Measurements from ENCODE around the gene TTC22. TPM values are rescaled to one million over a fixed set of nuclear protein-coding genes. Genes with fewer than 3 reads are reported as not detected.

TTC22 gene
- total RNA-seq, 1 donor from 2014 or later = not detected

GRCh38 chr1:54751426-54751825 is 49.7 kb downstream of the TTC22 start:
- DNase-seq (ENCODE audit: low read depth in 2 of 2) = no peak

GRCh38 chr1:54750596-54750995 is 50.5 kb downstream of the TTC22 start:
- no peak for DNase-seq (ENCODE audit: low read depth in 2 of 2)

- DNase-seq (ENCODE audit: low read depth in 2 of 2) = no peak
Observed at GRCh38 chr1:54748094-54748835, 52.9 kb downstream of the TTC22 start.

GRCh38 chr1:54745864-54746263 is 55.3 kb downstream of the TTC22 start:
- DNase-seq (ENCODE audit: low read depth in 2 of 2) = no peak

GRCh38 chr1:54745274-54745673 is 55.8 kb downstream of the TTC22 start:
- no peak for DNase-seq (ENCODE audit: low read depth in 2 of 2)

- no peak for DNase-seq (ENCODE audit: low read depth in 2 of 2)
Observed at GRCh38 chr1:54744696-54745095, 56.4 kb downstream of the TTC22 start.

- DNase-seq (ENCODE audit: low read depth in 2 of 2) = no peak
Observed at GRCh38 chr1:54743416-54744226, 57.5 kb downstream of the TTC22 start.

GRCh38 chr1:54742282-54742681 is 58.8 kb downstream of the TTC22 start:
- DNase-seq (ENCODE audit: low read depth in 2 of 2) = no peak

GRCh38 chr1:54741531-54741930 is 59.6 kb downstream of the TTC22 start:
- no peak for DNase-seq (ENCODE audit: low read depth in 2 of 2)

- no peak for DNase-seq (ENCODE audit: low read depth in 2 of 2)
Observed at GRCh38 chr1:54738244-54738643, 62.9 kb downstream of the TTC22 start.

GRCh38 chr1:54736685-54737084 is 64.4 kb downstream of the TTC22 start:
- no peak for DNase-seq (ENCODE audit: low read depth in 2 of 2)

Other genes with a start within 250 kb of the TTC22 start
- gene FAM151A, start 177.8 kb downstream of the TTC22 start, total RNA-seq = not detected in 2 replicates
- gene MROH7, start 159.5 kb downstream of the TTC22 start, total RNA-seq = under 0.01 and 0.13 TPM in 2 replicates
- 10.1 and 13.8 TPM in 2 replicates for gene TTC4, start 85.5 kb downstream of the TTC22 start, total RNA-seq
- 3.1 and 4.0 TPM in 2 replicates for gene PARS2, start 36.8 kb downstream of the TTC22 start, total RNA-seq
- gene DHCR24, start 85.9 kb upstream of the TTC22 start, total RNA-seq = 91.7 and 103 TPM in 2 replicates
- under 0.01 and 0.25 TPM in 2 replicates for gene TMEM61, start 179.3 kb upstream of the TTC22 start, total RNA-seq
- under 0.01 TPM in 1 of 2 replicates, not detected in the other for gene BSND, start 197.6 kb upstream of the TTC22 start, total RNA-seq
- gene PCSK9, start 238.2 kb upstream of the TTC22 start, total RNA-seq = under 0.01 and 0.26 TPM in 2 replicates

Measured in dermis microvascular lymphatic vessel endothelial cell (primary cell).